ENCODE measurements around the gene ZNRF2. TPM values are rescaled to one million over a fixed set of nuclear protein-coding genes. Genes with fewer than 3 reads are reported as not detected.

Gene ZNRF2
- total RNA-seq, 1 experiment from 2014 or later: 22.1 TPM

DNA sequence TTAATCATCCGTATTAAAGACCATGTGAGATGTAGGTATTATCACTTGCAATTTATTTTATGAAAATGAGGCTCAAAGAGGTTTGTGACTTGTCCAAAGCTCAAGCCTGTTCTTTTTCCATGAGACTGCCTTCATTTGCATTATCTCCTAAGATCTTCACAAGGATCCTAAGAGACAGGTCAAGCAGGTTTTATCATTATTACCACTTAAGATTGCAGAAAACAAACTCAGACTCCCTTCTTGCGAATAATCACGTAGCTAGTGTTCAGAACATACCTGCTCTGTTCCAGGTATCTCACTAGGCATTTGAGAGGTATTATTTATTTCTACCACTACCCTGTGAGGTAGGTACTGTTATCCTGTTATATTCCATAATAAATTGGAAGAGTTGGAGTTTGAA is 64.8 kb downstream of the ZNRF2 start:
- intact Hi-C loops (cut with micrococcal nuclease; ENCODE audit: unreplicated experiment): no loop called here
- Histone ChIP-seq H3K36me3 (ENCODE audit: control insufficient read depth, insufficient read depth, low read length) (no peaks in the 10 kb centered on the region), H3K9me3 (ENCODE audit: control insufficient read depth, insufficient read depth, low read depth, low read length) (no peaks in the 10 kb centered on the region), H3K4me3 (ENCODE audit: low read depth in 2 of 2, low read length in 2 of 2) (no peak overlapping the region), H3K4me1 (ENCODE audit: control insufficient read depth, insufficient read depth, low read length) (peaks cover 47% of the 10 kb centered on the region), H3K27me3 (ENCODE audit: control insufficient read depth, insufficient read depth, low read length) (no peaks in the 10 kb centered on the region), H3K27ac (ENCODE audit: low read length) (no peak overlapping the region; the same call in 1 of the 2 replicates)
- BruUV-seq (replicated peaks): no TSS peak
- POLR2A ChIA-PET: interaction anchor here (0.5 to 0.7 kb wide), 4 partner anchors 15 to 47 kb away, joined by 3 to 17 read pairs (median 3); no protein-coding TSS in a partner anchor
- DNase-seq (ENCODE audit: low read depth, low spot score): no peak
- ATAC-seq: no peak
- no peak for TF ChIP-seq REST (IDR thresholded peaks at IDR 0.05; ENCODE audit: insufficient read depth in 1 of 2, low read depth in 2 of 2, low read length in 1 of 2)
- no peak for TF ChIP-seq CTCF (IDR thresholded peaks at IDR 0.05)
- no peak for TF ChIP-seq SIN3A (IDR thresholded peaks at IDR 0.05; ENCODE audit: borderline replicate concordance, insufficient read depth, low read depth, low read length)
- no peak for TF ChIP-seq TCF7L2 (IDR thresholded peaks at IDR 0.05; ENCODE audit: low read depth, low read length)
- TF ChIP-seq POLR2AphosphoS5 (IDR thresholded peaks at IDR 0.05; ENCODE audit: low read depth, low read length): no peak
- CTCF ChIA-PET: no interaction called here
- in situ Hi-C loops (cut with HindIII; ENCODE audit: low pct_unique_long_range_greater_than_20kb, low sequenced_read_pairs): no loop called here

- POLR2A ChIA-PET: interaction anchor here (0.6 kb wide), 1 partner anchor 47 kb away, joined by 3 read pairs; no protein-coding TSS in a partner anchor
- Histone ChIP-seq H3K27me3 (ENCODE audit: control insufficient read depth, insufficient read depth, low read length) (no peaks in the 10 kb centered on the region), H3K4me3 (ENCODE audit: low read depth in 2 of 2, low read length in 2 of 2) (no peak overlapping the region), H3K36me3 (ENCODE audit: control insufficient read depth, insufficient read depth, low read length) (no peaks in the 10 kb centered on the region), H3K4me1 (ENCODE audit: control insufficient read depth, insufficient read depth, low read length) (peaks cover 45% of the 10 kb centered on the region), H3K9me3 (ENCODE audit: control insufficient read depth, insufficient read depth, low read depth, low read length) (no peaks in the 10 kb centered on the region), H3K27ac (ENCODE audit: low read length) (no peak overlapping the region)
- CTCF ChIA-PET: no interaction called here
- ATAC-seq (no peak), DNase-seq (ENCODE audit: low read depth, low spot score) (no peak)
- in situ Hi-C loops (cut with HindIII; ENCODE audit: low pct_unique_long_range_greater_than_20kb, low sequenced_read_pairs): no loop called here
- no TSS peak for BruUV-seq (replicated peaks)
- TF ChIP-seq CTCF (IDR thresholded peaks at IDR 0.05) (no peak), POLR2AphosphoS5 (IDR thresholded peaks at IDR 0.05; ENCODE audit: low read depth, low read length) (no peak), SIN3A (IDR thresholded peaks at IDR 0.05; ENCODE audit: borderline replicate concordance, insufficient read depth, low read depth, low read length) (no peak), REST (IDR thresholded peaks at IDR 0.05; ENCODE audit: insufficient read depth in 1 of 2, low read depth in 2 of 2, low read length in 1 of 2) (no peak), TCF7L2 (IDR thresholded peaks at IDR 0.05; ENCODE audit: low read depth, low read length) (no peak)
- intact Hi-C loops (cut with micrococcal nuclease; ENCODE audit: unreplicated experiment): no loop called here
Observed at GRCh38 chr7:30349816-30350215, 65.4 kb downstream of the ZNRF2 start.

Data from Panc1 (cell line).